ENCODE measurements around the gene PFKP.

The PFKP gene

GRCh38 chr10:3136763-3137611 is 69.6 kb downstream of the PFKP start:
- no peak for DNase-seq

- DNase-seq, result no peak
Observed at GRCh38 chr10:3137958-3138726, 70.8 kb downstream of the PFKP start.

- DNase-seq, result no peak
Observed at GRCh38 chr10:3139216-3139910, 72.0 kb downstream of the PFKP start.

- DNase-seq, result no peak
Observed at GRCh38 chr10:3140280-3140679, 72.9 kb downstream of the PFKP start.

GRCh38 chr10:3141351-3142005 is 74.1 kb downstream of the PFKP start:
- no peak for DNase-seq

GRCh38 chr10:3142146-3142875 is 75.0 kb downstream of the PFKP start:
- DNase-seq, result no peak

GRCh38 chr10:3143366-3143765 is 76.0 kb downstream of the PFKP start:
- no peak for DNase-seq

- DNase-seq, result no peak
Observed at GRCh38 chr10:3143791-3144434, 76.6 kb downstream of the PFKP start.

- DNase-seq, result no peak
Observed at GRCh38 chr10:3145366-3145765, 78.0 kb downstream of the PFKP start.

- DNase-seq, result no peak
Observed at GRCh38 chr10:3146289-3146688, 78.9 kb downstream of the PFKP start.

- DNase-seq, result no peak
Observed at GRCh38 chr10:3147117-3147820, 79.9 kb downstream of the PFKP start.

GRCh38 chr10:3148041-3148440 is 80.7 kb downstream of the PFKP start:
- DNase-seq, result no peak

GRCh38 chr10:3148994-3149393 is 81.6 kb downstream of the PFKP start:
- DNase-seq, result no peak

- no peak for DNase-seq
Observed at GRCh38 chr10:3149918-3150317, 82.6 kb downstream of the PFKP start.

GRCh38 chr10:3150366-3150765 is 83.0 kb downstream of the PFKP start:
- no peak for DNase-seq

GRCh38 chr10:3150961-3151360 is 83.6 kb downstream of the PFKP start:
- no peak for DNase-seq

- no peak for DNase-seq
Observed at GRCh38 chr10:3151889-3152565, 84.7 kb downstream of the PFKP start.

- DNase-seq, result no peak
Observed at GRCh38 chr10:3152566-3152935, 85.2 kb downstream of the PFKP start.

GRCh38 chr10:3154666-3155065 is 87.3 kb downstream of the PFKP start:
- DNase-seq, result no peak

GRCh38 chr10:3159152-3159551 is 91.8 kb downstream of the PFKP start:
- no peak for DNase-seq

GRCh38 chr10:3162533-3162932 is 95.2 kb downstream of the PFKP start:
- DNase-seq, result no peak

All from GDM1 (cell line).